NOMO-1 treated with DMSO at 0.1 percent for 48 hours (cell line): ENCODE measurements around the gene ROBO2.

ENCODE experiments used
- DNase-seq: peaks from one replicate; lab custom pipeline; 2025; ENCODE audit not compliant: unreplicated experiment; lab: John Stamatoyannopoulos, UW

ROBO2 gene

GRCh38 chr3:77464111-77464688 lies 424.3 kb downstream of the ROBO2 start:
- no peak for DNase-seq

GRCh38 chr3:77466562-77467115 lies 426.7 kb downstream of the ROBO2 start:
- DNase-seq, result no peak

GRCh38 chr3:77467702-77468625 lies 428.1 kb downstream of the ROBO2 start:
- DNase-seq, result no peak

GRCh38 chr3:77468626-77469020 lies 428.7 kb downstream of the ROBO2 start:
- no peak for DNase-seq

GRCh38 chr3:77475507-77475906 lies 435.6 kb downstream of the ROBO2 start:
- no peak for DNase-seq

GRCh38 chr3:77479021-77479420 lies 439.1 kb downstream of the ROBO2 start:
- DNase-seq, result no peak

GRCh38 chr3:77489216-77489615 lies 449.3 kb downstream of the ROBO2 start:
- no peak for DNase-seq

- no peak for DNase-seq
Measured at GRCh38 chr3:77491961-77492360, 452.1 kb downstream of the ROBO2 start.

- DNase-seq, result no peak
Measured at GRCh38 chr3:77500721-77501120, 460.8 kb downstream of the ROBO2 start.

GRCh38 chr3:77506384-77506783 lies 466.5 kb downstream of the ROBO2 start:
- DNase-seq, result no peak

- DNase-seq, result no peak
Measured at GRCh38 chr3:77513542-77513941, 473.6 kb downstream of the ROBO2 start.

GRCh38 chr3:77514766-77515165 lies 474.9 kb downstream of the ROBO2 start:
- DNase-seq, result no peak

- DNase-seq, result no peak
Measured at GRCh38 chr3:77524463-77524862, 484.6 kb downstream of the ROBO2 start.

- no peak for DNase-seq
Measured at GRCh38 chr3:77524946-77525682, 485.2 kb downstream of the ROBO2 start.

- no peak for DNase-seq
Measured at GRCh38 chr3:77526573-77527113, 486.7 kb downstream of the ROBO2 start.

- DNase-seq, result no peak
Measured at GRCh38 chr3:77529522-77529921, 489.6 kb downstream of the ROBO2 start.

- no peak for DNase-seq
Measured at GRCh38 chr3:77530870-77531269, 491.0 kb downstream of the ROBO2 start.

GRCh38 chr3:77535116-77535515 lies 495.2 kb downstream of the ROBO2 start:
- no peak for DNase-seq

GRCh38 chr3:77536038-77536775 lies 496.3 kb downstream of the ROBO2 start:
- no peak for DNase-seq

- no peak for DNase-seq
Measured at GRCh38 chr3:77539014-77539413, 499.1 kb downstream of the ROBO2 start.

GRCh38 chr3:77539677-77540076 lies 499.8 kb downstream of the ROBO2 start:
- DNase-seq, result no peak
